GM12878 (cell line): ENCODE data around the gene IFT122. TPM values are rescaled to one million over a fixed set of nuclear protein-coding genes. Genes with fewer than 3 reads are reported as not detected.

Source experiments
- ATAC-seq: fragments of 200-7000 bp; cut with Tn5 transposase; 3 replicates; pipeline ENCODE4 v1.9.1; 2020; ENCODE audit warnings: mild to moderate bottlenecking, moderate library complexity
- BruUV-seq: library from RNA; stranded (reverse); fragments of 400-500 nt; replicated peaks from 2 replicates; lab custom pipeline; 2021; lab: Mats Ljungman, UMichigan
- CTCF ChIA-PET: fragments of 300-600 bp; sonication (Branson Sonifier 250); formaldehyde crosslinking; extraction: SDS; loops from one replicate; lab custom pipeline; 2021; ENCODE audit warnings: inconsistent platforms; lab: Yijun Ruan, JAX
- POLR2A ChIA-PET: fragments of 350-600 bp; formaldehyde crosslinking; extraction: SDS; loops from one replicate; lab custom pipeline; 2021; ENCODE audit warnings: inconsistent platforms; lab: Charles Lee
- RAD21 ChIA-PET: fragments of 300-600 bp; sonication (Branson Sonifier 250); formaldehyde crosslinking; loops from one replicate; lab custom pipeline; 2023; ENCODE audit warnings: antibody characterized with exemption; ENCODE audit not compliant: unreplicated experiment; lab: Charles Lee
- SMC1A ChIA-PET: fragments of 300-600 bp; sonication (Branson Sonifier 250); formaldehyde crosslinking; loops from one replicate; lab custom pipeline; 2023; ENCODE audit not compliant: unreplicated experiment, uncharacterized antibody; lab: Charles Lee
- DNase-seq: peaks from one replicate; pipeline ENCODE4 v3.0.0-alpha.2; 2011; ENCODE audit warnings: low read depth, low spot score
- FAIRE-seq: peaks from 3 replicates; lab custom pipeline; 2011; peaks lifted over from hg19 to GRCh38; lab: Jason Lieb, UNC
- H2AFZ ChIP-seq: 2 replicates; pipeline ENCODE4 v1.6.0; 2011; ENCODE audit warnings: low read depth, low read length, control low read depth; ENCODE audit not compliant: control insufficient read depth
- H3K27ac ChIP-seq: 2 replicates; pipeline ENCODE4 v1.5.1; 2011; ENCODE audit warnings: control low read depth; ENCODE audit not compliant: control insufficient read depth, insufficient read depth
- H3K27me3 ChIP-seq, 2 experiments: replicated peaks in 1 of 2; 2 replicates each; pipeline versions ENCODE4 v1.6.0 to v1.6.1; 2011; ENCODE audit warnings: low read length in 1 of 2; ENCODE audit not compliant: control insufficient read depth in 2 of 2, insufficient read depth in 2 of 2
- H3K36me3 ChIP-seq, 2 experiments: 2 replicates each; pipeline ENCODE4 v1.5.1; 2011; ENCODE audit warnings: low read length in 1 of 2; ENCODE audit not compliant: control insufficient read depth in 2 of 2, insufficient read depth in 2 of 2
- H3K4me1 ChIP-seq: 2 replicates; pipeline ENCODE4 v1.6.1; 2011; ENCODE audit warnings: mild to moderate bottlenecking, low read length, moderate library complexity, mixed read lengths; ENCODE audit not compliant: control insufficient read depth, insufficient read depth
- H3K4me2 ChIP-seq: 2 replicates; pipeline ENCODE4 v1.6.0; 2011; ENCODE audit warnings: control low read depth; ENCODE audit not compliant: control insufficient read depth, insufficient read depth
- H3K4me3 ChIP-seq: fragments of 200-600 bp; sonication (generic); 2 replicates; pipeline ENCODE4 v1.5.1; 2016
- H3K79me2 ChIP-seq: 2 replicates; pipeline ENCODE4 v1.6.0; 2011; ENCODE audit warnings: low read length; ENCODE audit not compliant: control insufficient read depth, insufficient read depth
- H3K9ac ChIP-seq: 2 replicates; pipeline ENCODE4 v1.8.0; 2011; ENCODE audit warnings: low read length, control low read depth, mixed read lengths; ENCODE audit not compliant: control insufficient read depth, insufficient read depth
- H3K9me3 ChIP-seq: replicated peaks from 3 replicates; pipeline ENCODE4 v1.5.1; 2011; ENCODE audit warnings: mild to moderate bottlenecking, low read length; ENCODE audit not compliant: control insufficient read depth, insufficient read depth
- H4K20me1 ChIP-seq: 2 replicates; pipeline ENCODE4 v1.6.0; 2011; ENCODE audit not compliant: control insufficient read depth, insufficient read depth
- CREM ChIP-seq: IDR thresholded peaks from 2 replicates; pipeline ENCODE4 v1.6.1; 2014; ENCODE audit warnings: antibody characterized with exemption, low read depth
- MEF2B ChIP-seq: fragments of 450-650 bp; IDR thresholded peaks from 2 replicates; pipeline ENCODE4 v1.6.1; 2018; ENCODE audit warnings: mild to moderate bottlenecking, moderate library complexity; ENCODE audit not compliant: partially characterized antibody, poor library complexity, severe bottlenecking
- NR2C1 ChIP-seq: fragments of 450-650 bp; IDR thresholded peaks from 2 replicates; pipeline ENCODE4 v1.6.1; 2017; ENCODE audit warnings: antibody characterized with exemption, mild to moderate bottlenecking, moderate library complexity
- NR2F1 ChIP-seq: fragments of 450-650 bp; conservative IDR thresholded peaks from 2 replicates; pipeline ENCODE4 v1.6.1; 2017; ENCODE audit warnings: mild to moderate bottlenecking
- SP1 ChIP-seq: IDR thresholded peaks from one replicate; pipeline ENCODE4 v1.6.1; 2011; ENCODE audit warnings: low read depth, low read length
- SUPT20H ChIP-seq: IDR thresholded peaks from 2 replicates; pipeline ENCODE4 v1.6.1; 2011; ENCODE audit warnings: low read depth, mild to moderate bottlenecking, low read length, moderate library complexity, borderline replicate concordance; ENCODE audit not compliant: control insufficient read depth
- TARDBP ChIP-seq: IDR thresholded peaks from 2 replicates; pipeline ENCODE4 v1.6.1; 2016; ENCODE audit warnings: borderline replicate concordance
- ZZZ3 ChIP-seq: IDR thresholded peaks from 2 replicates; pipeline ENCODE4 v1.6.1; 2011; ENCODE audit warnings: low read depth; ENCODE audit not compliant: control insufficient read depth, insufficient read length
- WGBS: methylation state at CpG from one replicate; pipeline ENCODE4 v1.1.6; 2016; ENCODE audit warnings: low lambda C conversion rate; ENCODE audit not compliant: insufficient replicate concordance, insufficient coverage; ENCODE audit errors: missing lambda C conversion rate; 5-methylcytosine and 5-hydroxymethylcytosine counted together
- in situ Hi-C: fragments of 300-500 bp; cut with MboI; formaldehyde crosslinking; loops from 9 replicates; pipeline ENCODE4 v1.14.3; 2018; ENCODE audit warnings: mixed read lengths
- intact Hi-C: fragments of 100-400 bp; cut with micrococcal nuclease; formaldehyde crosslinking; loops from one replicate; pipeline ENCODE4 v1.14.2; 2022; ENCODE audit not compliant: unreplicated experiment
- polyA plus RNA-seq, 11 experiments: library from polyadenylated mRNA; depleted of rRNA in 4 of 11; unstranded in 6 of 11; stranded (reverse) in 5 of 11; fragments of >200 nt; fragmentation: Nextera tagmentation in 4 of 11; fragmentation: Illumina TruSeq in 1 of 11; extraction: Ambion mirVana in 4 of 11; extraction: Trizol in 1 of 11; gene quantifications; 1 replicate in 1 of 11; 2 replicates in 10 of 11; pipeline versions ENCODE4 v1.2.1 to v1.2.3, GENCODE V29; 2011 to 2016; ENCODE audit warnings: inconsistent platforms in 2 of 11, missing spikeins in 2 of 11, low read depth in 1 of 11
- total RNA-seq, 4 experiments: library from RNA; depleted of rRNA in 3 of 4; stranded (reverse); fragments of >200 nt in 3 of 4; fragmentation: Illumina TruSeq in 1 of 4; extraction: Trizol in 1 of 4; gene quantifications; 2 replicates each; pipeline versions ENCODE4 v1.2.1 to v1.2.3, GENCODE V29; 2013 to 2021

Gene IFT122
- total and polyA plus RNA-seq, 10 of the 15 experiments (the other 5 are each of a cell fraction or from before 2014, with no cell fraction given) = 1.8 to 19.2 (median 8.4) TPM

- CTCF ChIA-PET = no interaction called here
- no peak for DNase-seq
- no peak overlapping the region for H3K4me2 ChIP-seq
- 63% methylated on average over 11 of the region's 11 CpGs for WGBS
- no peaks in the 10 kb centered on the region; a peak in 2 of 4 replicates for H3K27me3 ChIP-seq
- SMC1A ChIA-PET = no interaction called here
- intact Hi-C loops (no loop called here), in situ Hi-C loops (no loop called here)
- H3K4me3 ChIP-seq = no peak overlapping the region
- H3K79me2 ChIP-seq = no peaks in the 10 kb centered on the region
- no peak overlapping the region for H2AFZ ChIP-seq
- H3K36me3 ChIP-seq = no peaks in the 10 kb centered on the region
- no peak for ATAC-seq
- H4K20me1 ChIP-seq = no peaks in the 10 kb centered on the region
- no peak overlapping the region for H3K9ac ChIP-seq
- no peak for FAIRE-seq
- no peaks in the 10 kb centered on the region for H3K9me3 ChIP-seq
- RAD21 ChIA-PET = no interaction called here
- BruUV-seq = no TSS peak
- no peaks in the 10 kb centered on the region for H3K4me1 ChIP-seq
- H3K27ac ChIP-seq = no peak overlapping the region
- TF ChIP-seq SUPT20H (no peak), SP1 (no peak), NR2F1 (no peak), TARDBP (no peak), ZZZ3 (no peak), NR2C1 (no peak)
- POLR2A ChIA-PET = interaction anchor here (0.8 kb wide), 1 partner anchor 10 kb away, joined by 4 read pairs; no protein-coding TSS in a partner anchor
These were observed 100.9 kb downstream of the IFT122 start for GRCh38 chr3:129540776-129541516.

GRCh38 chr3:129542747-129543146 is 102.7 kb downstream of the IFT122 start:
- intact Hi-C loops (no loop called here), in situ Hi-C loops (no loop called here)
- no peak for FAIRE-seq
- Histone ChIP-seq H3K4me1 (no peaks in the 10 kb centered on the region), H3K79me2 (no peaks in the 10 kb centered on the region), H2AFZ (no peak overlapping the region), H3K9me3 (no peaks in the 10 kb centered on the region), H3K27me3 (no peaks in the 10 kb centered on the region; a peak in 2 of 4 replicates), H3K4me2 (no peak overlapping the region), H3K27ac (no peak overlapping the region), H3K36me3 (no peaks in the 10 kb centered on the region), H3K9ac (no peak overlapping the region)
- ChIA-PET POLR2A (no interaction called here), RAD21 (no interaction called here), SMC1A (no interaction called here), CTCF (no interaction called here)
- BruUV-seq = no TSS peak
- no peak for DNase-seq
- ATAC-seq = no peak
- no peak for TF ChIP-seq MEF2B
- TF ChIP-seq CREM = no peak
- TF ChIP-seq, all 136 proteins: peak for 0
- WGBS = 25% methylated on average over 5 of the region's 5 CpGs
- no peaks in the 10 kb centered on the region for H4K20me1 ChIP-seq
- H3K4me3 ChIP-seq = no peak overlapping the region
